ENCODE results near the gene METTL22. TPM values are rescaled to one million over a fixed set of nuclear protein-coding genes. Genes with fewer than 3 reads are reported as not detected.

METTL22 gene
- 40.0 TPM for total RNA-seq

DNA sequence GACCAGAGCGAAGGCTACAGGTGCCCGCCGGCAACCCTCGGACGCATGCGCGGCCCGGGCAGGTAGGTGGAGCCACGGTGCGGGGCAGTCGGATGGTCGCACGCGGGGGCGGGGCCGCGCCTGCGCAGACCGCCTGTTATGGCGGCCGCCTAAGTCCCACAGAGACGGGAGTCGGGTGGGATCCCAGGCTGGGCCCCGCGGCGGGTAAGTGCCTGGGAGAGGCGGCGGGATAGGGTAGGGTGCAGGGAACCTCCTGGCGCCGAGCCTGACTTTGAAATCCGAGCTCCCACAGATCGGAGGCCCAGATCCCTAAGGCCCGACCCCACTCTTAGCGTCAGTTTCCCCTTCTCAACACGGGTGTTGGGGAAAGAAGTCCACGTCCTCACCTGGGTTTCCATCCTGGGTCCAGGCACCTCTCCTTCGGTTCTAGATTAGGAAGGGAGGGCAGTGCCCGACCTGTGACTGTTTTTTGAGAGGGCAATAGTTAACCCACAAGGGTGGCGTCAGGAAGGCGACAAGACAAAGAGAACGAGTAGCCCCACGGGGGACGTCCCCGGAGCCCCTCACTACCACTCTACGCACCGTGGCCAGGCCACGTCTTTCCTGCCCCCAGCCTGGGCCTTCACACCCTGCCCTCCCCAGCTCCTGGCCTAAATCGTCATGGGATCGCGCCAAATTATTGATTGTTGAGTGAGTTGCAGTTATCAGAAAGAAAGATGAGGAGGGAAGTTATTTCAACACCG lies at the start of gene METTL22:
METTL22 (plus strand) TSS at position 127 of the 743 bp plus-strand sequence. CDS start 3,968 bp downstream, outside the sequence.
- H3K4me3 ChIP-seq: peak within 1 kb of the TSS; percentile 68 to 99
- TF ChIP-seq, protein P1, sequence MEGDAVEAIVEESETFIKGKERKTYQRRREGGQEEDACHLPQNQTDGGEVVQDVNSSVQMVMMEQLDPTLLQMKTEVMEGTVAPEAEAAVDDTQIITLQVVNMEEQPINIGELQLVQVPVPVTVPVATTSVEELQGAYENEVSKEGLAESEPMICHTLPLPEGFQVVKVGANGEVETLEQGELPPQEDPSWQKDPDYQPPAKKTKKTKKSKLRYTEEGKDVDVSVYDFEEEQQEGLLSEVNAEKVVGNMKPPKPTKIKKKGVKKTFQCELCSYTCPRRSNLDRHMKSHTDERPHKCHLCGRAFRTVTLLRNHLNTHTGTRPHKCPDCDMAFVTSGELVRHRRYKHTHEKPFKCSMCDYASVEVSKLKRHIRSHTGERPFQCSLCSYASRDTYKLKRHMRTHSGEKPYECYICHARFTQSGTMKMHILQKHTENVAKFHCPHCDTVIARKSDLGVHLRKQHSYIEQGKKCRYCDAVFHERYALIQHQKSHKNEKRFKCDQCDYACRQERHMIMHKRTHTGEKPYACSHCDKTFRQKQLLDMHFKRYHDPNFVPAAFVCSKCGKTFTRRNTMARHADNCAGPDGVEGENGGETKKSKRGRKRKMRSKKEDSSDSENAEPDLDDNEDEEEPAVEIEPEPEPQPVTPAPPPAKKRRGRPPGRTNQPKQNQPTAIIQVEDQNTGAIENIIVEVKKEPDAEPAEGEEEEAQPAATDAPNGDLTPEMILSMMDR (IDR thresholded peaks at IDR 0.05): no peak
- peak in 1 of 2 donors; percentile 53 for TF ChIP-seq POLR2A (IDR thresholded peaks at IDR 0.05)
- peak; percentile 59 to 92 for TF ChIP-seq POLR2AphosphoS5 (IDR thresholded peaks at IDR 0.05; ENCODE audit: insufficient read depth in 1 of 2, low read depth in 1 of 2)
- H3K9me3 ChIP-seq: no peaks in the 10 kb centered on the region
- no peaks in the 10 kb centered on the region for H3K27me3 ChIP-seq
- H3K36me3 ChIP-seq: peaks cover 0 to 14% of the 10 kb centered on the region in 2 donors
- intact Hi-C loops (cut with DNase I): no loop called here
- DNase-seq (ENCODE audit: extremely low spot score in 2 of 2): no peak
- peak within 1 kb of the TSS; percentile 80 for H3K27ac ChIP-seq
- H3K4me1 ChIP-seq: peaks cover 19% of the 10 kb centered on the region

GRCh38 chr16:8572063-8572918 lies 49.2 kb upstream of the METTL22 start:
- TF ChIP-seq POLR2AphosphoS5 (IDR thresholded peaks at IDR 0.05; ENCODE audit: insufficient read depth in 1 of 2, low read depth in 1 of 2): no peak
- TF ChIP-seq, protein P1 (IDR thresholded peaks at IDR 0.05): no peak
- H3K27me3 ChIP-seq: no peaks in the 10 kb centered on the region

GRCh38 chr16:8572919-8573724 lies 48.4 kb upstream of the METTL22 start:
- H3K27ac ChIP-seq: no peak overlapping the region
- H3K4me1 ChIP-seq: no peaks in the 10 kb centered on the region
- no peaks in the 10 kb centered on the region for H3K27me3 ChIP-seq
- H3K36me3 ChIP-seq: no peaks in the 10 kb centered on the region
- TF ChIP-seq POLR2AphosphoS5 (IDR thresholded peaks at IDR 0.05; ENCODE audit: insufficient read depth in 1 of 2, low read depth in 1 of 2) (no peak), POLR2A (IDR thresholded peaks at IDR 0.05) (no peak)
- TF ChIP-seq, protein P1 (IDR thresholded peaks at IDR 0.05): no peak
- no peak overlapping the region for H3K4me3 ChIP-seq
- H3K9me3 ChIP-seq: no peaks in the 10 kb centered on the region
- intact Hi-C loops (cut with DNase I): no loop called here
- DNase-seq (ENCODE audit: extremely low spot score in 2 of 2): no peak

More at GRCh38 chr16:8572063-8572918, 49.2 kb upstream of the METTL22 start:
- no peaks in the 10 kb centered on the region for H3K9me3 ChIP-seq
- no peak for DNase-seq (ENCODE audit: extremely low spot score in 2 of 2)
- H3K27ac ChIP-seq: no peak overlapping the region
- no peaks in the 10 kb centered on the region for H3K4me1 ChIP-seq
- no peaks in the 10 kb centered on the region for H3K36me3 ChIP-seq
- no peak overlapping the region for H3K4me3 ChIP-seq
- intact Hi-C loops (cut with DNase I): no loop called here

- intact Hi-C loops (cut with DNase I): no loop called here
- no peaks in the 10 kb centered on the region for H3K36me3 ChIP-seq
- no peaks in the 10 kb centered on the region for H3K27me3 ChIP-seq
Measured at GRCh38 chr16:8575399-8575798, 46.1 kb upstream of the METTL22 start.

More at GRCh38 chr16:8575399-8575798, 46.1 kb upstream of the METTL22 start:
- no peaks in the 10 kb centered on the region for H3K4me1 ChIP-seq
- no peaks in the 10 kb centered on the region for H3K9me3 ChIP-seq
- no peak overlapping the region for H3K4me3 ChIP-seq
- TF ChIP-seq POLR2A (IDR thresholded peaks at IDR 0.05) (no peak), POLR2AphosphoS5 (IDR thresholded peaks at IDR 0.05; ENCODE audit: insufficient read depth in 1 of 2, low read depth in 1 of 2) (no peak)
- TF ChIP-seq, protein P1 (IDR thresholded peaks at IDR 0.05): no peak
- no peak for DNase-seq (ENCODE audit: extremely low spot score in 2 of 2)
- no peak overlapping the region for H3K27ac ChIP-seq

Measured in vagina (tissue), 2 donors.